ENCODE data around the gene THBS3. TPM values are rescaled to one million over a fixed set of nuclear protein-coding genes. Genes with fewer than 3 reads are reported as not detected.
A peak's percentile ranks its signal among the peaks of the same experiment; 100 is the strongest.
"Not testable (repeated sequence)": the region's sequence is repeated elsewhere in the genome, so short reads cannot be mapped to it uniquely, and the experiment has no call there.

THBS3 gene
- total and polyA plus RNA-seq, 8 donors: 30.6 to 51.0 (median 42.8) TPM

- Histone ChIP-seq H3K9me3 (no peaks in the 10 kb centered on the region), H3K27ac (peak overlapping the region; percentile 85), H3K27me3 (no peaks in the 10 kb centered on the region), H3K36me3 (no peaks in the 10 kb centered on the region), H3K4me3 (peak overlapping the region; percentile 56 to 60), H3K4me1 (peaks cover 3 to 55% of the 10 kb centered on the region in 2 donors)
- DNase-seq: peak in 3 of 4 donors; percentile 47 to 88 (median 60)
- ATAC-seq: peak; percentile 57
- intact Hi-C loops (cut with DNase I): no loop called here
- TF ChIP-seq, protein P1, sequence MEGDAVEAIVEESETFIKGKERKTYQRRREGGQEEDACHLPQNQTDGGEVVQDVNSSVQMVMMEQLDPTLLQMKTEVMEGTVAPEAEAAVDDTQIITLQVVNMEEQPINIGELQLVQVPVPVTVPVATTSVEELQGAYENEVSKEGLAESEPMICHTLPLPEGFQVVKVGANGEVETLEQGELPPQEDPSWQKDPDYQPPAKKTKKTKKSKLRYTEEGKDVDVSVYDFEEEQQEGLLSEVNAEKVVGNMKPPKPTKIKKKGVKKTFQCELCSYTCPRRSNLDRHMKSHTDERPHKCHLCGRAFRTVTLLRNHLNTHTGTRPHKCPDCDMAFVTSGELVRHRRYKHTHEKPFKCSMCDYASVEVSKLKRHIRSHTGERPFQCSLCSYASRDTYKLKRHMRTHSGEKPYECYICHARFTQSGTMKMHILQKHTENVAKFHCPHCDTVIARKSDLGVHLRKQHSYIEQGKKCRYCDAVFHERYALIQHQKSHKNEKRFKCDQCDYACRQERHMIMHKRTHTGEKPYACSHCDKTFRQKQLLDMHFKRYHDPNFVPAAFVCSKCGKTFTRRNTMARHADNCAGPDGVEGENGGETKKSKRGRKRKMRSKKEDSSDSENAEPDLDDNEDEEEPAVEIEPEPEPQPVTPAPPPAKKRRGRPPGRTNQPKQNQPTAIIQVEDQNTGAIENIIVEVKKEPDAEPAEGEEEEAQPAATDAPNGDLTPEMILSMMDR (IDR thresholded peaks at IDR 0.05): no peak
Measured at GRCh38 chr1:155226910-155227260, 19.2 kb upstream of the THBS3 start.

DNA sequence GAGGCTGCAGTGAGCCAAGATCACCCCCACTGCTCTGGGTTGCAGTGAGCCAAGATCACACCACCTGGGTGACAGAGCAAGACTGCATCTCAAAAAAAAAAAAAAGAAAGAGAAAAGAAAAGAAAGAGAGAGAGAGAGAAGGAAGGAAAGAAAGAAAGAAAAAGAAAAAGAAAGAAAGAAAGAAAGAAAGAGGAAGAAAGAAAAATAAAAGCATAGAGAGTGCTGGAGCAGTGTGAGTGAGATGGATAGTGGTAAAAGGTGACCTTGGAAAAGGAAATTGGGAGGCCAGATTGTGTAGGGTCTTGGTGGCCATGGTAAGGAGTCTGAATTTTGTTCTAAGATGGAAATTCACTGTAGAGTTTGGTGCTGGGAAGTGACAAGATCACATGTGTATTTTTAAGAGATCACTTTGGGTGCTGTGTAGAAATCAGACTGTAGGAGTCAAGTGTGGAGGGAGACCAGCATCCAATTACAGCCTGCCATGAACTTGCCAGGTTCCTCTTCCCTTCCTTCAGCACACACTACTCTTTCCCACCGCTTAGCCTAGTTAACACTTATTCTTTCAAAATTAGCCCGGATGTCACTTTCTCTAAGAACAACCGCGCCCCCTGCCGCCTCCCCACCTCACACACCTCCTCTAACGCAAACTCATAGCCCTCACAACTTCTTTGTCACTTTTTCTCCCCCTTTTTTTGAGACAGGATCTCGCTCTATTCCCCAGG lies 18.7 kb upstream of the THBS3 start:
- H3K4me1 ChIP-seq: peaks cover 3 to 59% of the 10 kb centered on the region in 2 donors
- ATAC-seq (peak; percentile 73), DNase-seq (peak; percentile 56 to 90 (median 80))
- H3K36me3 ChIP-seq: no peaks in the 10 kb centered on the region
- H3K9me3 ChIP-seq: no peaks in the 10 kb centered on the region
- TF ChIP-seq, protein P1 (IDR thresholded peaks at IDR 0.05): peak; percentile 28 to 56
- H3K4me3 ChIP-seq: peak overlapping the region; percentile 56 to 60
- no peaks in the 10 kb centered on the region for H3K27me3 ChIP-seq
- intact Hi-C loops (cut with DNase I): no loop called here
- peak overlapping the region; percentile 85 for H3K27ac ChIP-seq

DNA sequence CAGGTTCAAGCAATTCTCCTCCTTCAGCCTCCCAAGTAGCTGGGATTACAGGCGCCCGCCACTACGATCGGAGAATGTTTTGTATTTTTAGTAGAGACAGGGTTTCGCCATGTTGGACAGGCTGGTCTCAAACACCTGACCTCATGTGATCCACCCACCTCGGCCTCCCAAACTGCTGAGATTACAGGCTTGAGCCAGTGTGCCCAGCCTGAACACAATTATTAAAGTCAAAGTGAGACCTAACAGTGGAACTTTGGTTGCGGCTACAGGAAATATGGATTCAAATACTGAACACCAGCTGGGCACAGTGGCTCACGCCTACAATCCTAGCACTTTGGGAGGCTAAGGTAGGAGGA lies 17.7 kb upstream of the THBS3 start:
- peak overlapping the region in 1 of 2 donors; percentile 85 for H3K27ac ChIP-seq
- H3K36me3 ChIP-seq; H3K4me3 ChIP-seq; DNase-seq; H3K27me3 ChIP-seq; H3K9me3 ChIP-seq; ATAC-seq; intact Hi-C loops (cut with DNase I): not testable (repeated sequence)
- peaks cover 3 to 67% of the 10 kb centered on the region in 2 donors for H3K4me1 ChIP-seq

DNA sequence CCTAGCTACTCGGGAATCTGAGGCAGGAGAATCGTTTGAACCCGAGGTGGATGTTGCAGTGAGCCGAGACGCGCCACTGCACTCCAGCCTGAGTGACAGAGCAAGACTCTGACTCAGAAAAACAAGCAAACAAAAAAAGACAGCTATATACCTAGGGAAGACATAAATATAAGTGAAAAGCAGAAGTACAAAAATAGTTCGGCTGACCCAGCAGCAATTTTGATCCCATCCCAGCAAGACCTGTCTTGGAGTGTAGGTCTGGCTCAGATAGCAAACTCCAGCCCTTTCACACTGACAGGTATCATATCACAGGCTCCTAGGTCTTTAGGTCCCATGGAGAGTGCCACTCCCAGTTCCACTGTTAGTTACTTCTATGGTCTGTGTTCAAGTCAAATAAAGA lies 15.3 kb upstream of the THBS3 start:
- intact Hi-C loops (cut with DNase I): no loop called here
- no peak overlapping the region for H3K4me3 ChIP-seq
- peaks cover 3 to 79% of the 10 kb centered on the region in 2 donors for H3K4me1 ChIP-seq
- no peak for DNase-seq
- no peaks in the 10 kb centered on the region for H3K36me3 ChIP-seq
- TF ChIP-seq, protein P1 (IDR thresholded peaks at IDR 0.05): no peak
- H3K9me3 ChIP-seq: no peaks in the 10 kb centered on the region
- H3K27me3 ChIP-seq: no peaks in the 10 kb centered on the region
- H3K27ac ChIP-seq: peak overlapping the region in 1 of 2 donors; percentile 85
- ATAC-seq: no peak

GRCh38 chr1:155220211-155220965 lies 12.7 kb upstream of the THBS3 start:
- H3K36me3 ChIP-seq; H3K27me3 ChIP-seq; intact Hi-C loops (cut with DNase I); DNase-seq; H3K9me3 ChIP-seq; H3K4me3 ChIP-seq; ATAC-seq: not testable (repeated sequence)
- peak overlapping the region; percentile 8 to 82 for H3K27ac ChIP-seq
- peaks cover 3 to 61% of the 10 kb centered on the region in 2 donors for H3K4me1 ChIP-seq

GRCh38 chr1:155219592-155220031 lies 11.9 kb upstream of the THBS3 start:
- Histone ChIP-seq H3K27ac (peak overlapping the region; percentile 8 to 82), H3K4me3 (peak overlapping the region in 1 of 2 donors; percentile 3), H3K4me1 (peaks cover 3 to 55% of the 10 kb centered on the region in 2 donors), H3K9me3 (no peaks in the 10 kb centered on the region), H3K27me3 (no peaks in the 10 kb centered on the region), H3K36me3 (no peaks in the 10 kb centered on the region)
- ATAC-seq: peak; percentile 55
- intact Hi-C loops (cut with DNase I): no loop called here
- TF ChIP-seq, protein P1 (IDR thresholded peaks at IDR 0.05): no peak
- peak in 1 of 4 donors; percentile 24 for DNase-seq
